Hepatocyte (in vitro differentiated cells): ENCODE results near the gene SYVN1. TPM values are rescaled to one million over a fixed set of nuclear protein-coding genes. Genes with fewer than 3 reads are reported as not detected.

Experiments used
- DNase-seq: peaks from one replicate; pipeline ENCODE4 v3.0.0-alpha.2; 2016; ENCODE audit warnings: low spot score
- H2AFZ ChIP-seq: fragments of 200-600 bp; sonication (generic); 2 replicates; pipeline ENCODE4 v1.6.0; 2016; ENCODE audit warnings: antibody characterized with exemption, mild to moderate bottlenecking
- H3K27ac ChIP-seq: fragments of 200-600 bp; sonication (generic); 2 replicates; pipeline ENCODE4 v1.5.1; 2016; ENCODE audit warnings: mild to moderate bottlenecking
- H3K27me3 ChIP-seq: fragments of 200-600 bp; sonication (generic); 2 replicates; pipeline ENCODE4 v1.6.1; 2016
- H3K36me3 ChIP-seq: fragments of 200-600 bp; sonication (generic); replicated peaks from 2 replicates; pipeline ENCODE4 v1.5.1; 2016; ENCODE audit warnings: low read depth; ENCODE audit not compliant: insufficient read depth
- H3K4me1 ChIP-seq: fragments of 200-600 bp; sonication (generic); 2 replicates; pipeline ENCODE4 v1.5.1; 2016; ENCODE audit warnings: mild to moderate bottlenecking, moderate library complexity; ENCODE audit not compliant: insufficient read depth
- H3K4me2 ChIP-seq: fragments of 200-600 bp; sonication (generic); 2 replicates; pipeline ENCODE4 v1.6.0; 2016
- H3K4me3 ChIP-seq: fragments of 200-600 bp; sonication (generic); 2 replicates; pipeline ENCODE4 v1.5.1; 2016; ENCODE audit warnings: mild to moderate bottlenecking
- H3K79me2 ChIP-seq: fragments of 200-600 bp; sonication (generic); 2 replicates; pipeline ENCODE4 v1.6.0; 2017; ENCODE audit warnings: mild to moderate bottlenecking
- H3K9me2 ChIP-seq: fragments of 200-600 bp; sonication (generic); replicated peaks from 2 replicates; pipeline ENCODE4 v1.6.0; 2017; ENCODE audit warnings: mild to moderate bottlenecking; ENCODE audit not compliant: insufficient read depth
- H3K9me3 ChIP-seq: fragments of 200-600 bp; sonication (generic); 2 replicates; pipeline ENCODE4 v1.5.1; 2016; ENCODE audit warnings: low read depth, mild to moderate bottlenecking
- H4K20me1 ChIP-seq: fragments of 200-600 bp; sonication (generic); 2 replicates; pipeline ENCODE4 v1.6.0; 2016; ENCODE audit warnings: mild to moderate bottlenecking; ENCODE audit not compliant: insufficient read depth, poor library complexity, severe bottlenecking
- CTCF ChIP-seq: fragments of 200-600 bp; sonication (generic); IDR thresholded peaks from 2 replicates; pipeline ENCODE4 v1.5.1; 2016; ENCODE audit warnings: antibody characterized with exemption, mild to moderate bottlenecking; ENCODE audit not compliant: poor library complexity
- EZH2 ChIP-seq: fragments of 200-600 bp; sonication (generic); IDR thresholded peaks from 2 replicates; pipeline ENCODE4 v1.6.1; 2016; ENCODE audit warnings: antibody characterized with exemption, mild to moderate bottlenecking, borderline replicate concordance
- EZH2phosphoT487 ChIP-seq: fragments of 200-600 bp; sonication (generic); IDR thresholded peaks from one replicate; pipeline ENCODE4 v1.6.1; 2018; ENCODE audit warnings: antibody characterized with exemption, mild to moderate bottlenecking, low read depth, moderate library complexity; ENCODE audit not compliant: unreplicated experiment, severe bottlenecking
- WGBS: methylation state at CpG from one replicate; pipeline ENCODE4 v1.1.6; 2016; ENCODE audit warnings: low lambda C conversion rate; ENCODE audit errors: missing lambda C conversion rate; 5-methylcytosine and 5-hydroxymethylcytosine counted together
- polyA plus RNA-seq: library from polyadenylated mRNA; unstranded; fragments of >200 nt; fragmentation: Nextera tagmentation; extraction: Ambion mirVana; gene quantifications from 2 replicates; pipeline ENCODE4 v1.2.1, GENCODE V29; 2016
- total RNA-seq: library from RNA; depleted of rRNA; stranded (reverse); fragments of >200 nt; gene quantifications from 2 replicates; pipeline ENCODE4 v1.2.3, GENCODE V29; 2014

SYVN1 gene
- total and polyA plus RNA-seq, 2 experiments from 2014 or later: 27.7 to 31.8 TPM

GRCh38 chr11:65170058-65170534, 35.8 kb upstream of the SYVN1 start, which contains the start of gene SPDYC:
Gene SPDYC, plus strand, starts transcription at chr11:65170233. Its CDS starts 1,125 bp downstream, at chr11:65171358.
- no peaks in the 10 kb centered on the region for H3K36me3 ChIP-seq
- TF ChIP-seq CTCF: no peak
- no peaks in the 10 kb centered on the region for H3K27me3 ChIP-seq
- H4K20me1 ChIP-seq: no peaks in the 10 kb centered on the region
- no peak within 1 kb of the TSS for H3K4me3 ChIP-seq
- no peak within 1 kb of the TSS for H3K4me2 ChIP-seq
- no peak within 1 kb of the TSS for H2AFZ ChIP-seq
- no peaks in the 10 kb centered on the region for H3K79me2 ChIP-seq
- 90% methylated on average over 21 of the region's 21 CpGs for WGBS
- no peaks in the 10 kb centered on the region for H3K9me2 ChIP-seq
- no peaks in the 10 kb centered on the region for H3K9me3 ChIP-seq
- H3K4me1 ChIP-seq: no peaks in the 10 kb centered on the region
- DNase-seq: no peak
- H3K27ac ChIP-seq: no peak within 1 kb of the TSS

- H3K9me3 ChIP-seq: no peaks in the 10 kb centered on the region
- H3K27me3 ChIP-seq: no peaks in the 10 kb centered on the region
- no peak overlapping the region for H3K4me3 ChIP-seq
- no peaks in the 10 kb centered on the region for H4K20me1 ChIP-seq
- no peaks in the 10 kb centered on the region for H3K36me3 ChIP-seq
- no peak overlapping the region for H3K4me2 ChIP-seq
- 76% methylated on average over 11 of the region's 11 CpGs for WGBS
- no peaks in the 10 kb centered on the region for H3K4me1 ChIP-seq
- no peak overlapping the region for H3K27ac ChIP-seq
- H3K79me2 ChIP-seq: no peaks in the 10 kb centered on the region
- TF ChIP-seq CTCF: no peak
- no peak for TF ChIP-seq EZH2phosphoT487
- no peak for TF ChIP-seq EZH2
- no peak for DNase-seq
- no peaks in the 10 kb centered on the region for H3K9me2 ChIP-seq
- H2AFZ ChIP-seq: no peak overlapping the region
Observed at GRCh38 chr11:65169164-65169641, 34.9 kb upstream of the SYVN1 start.

- H3K36me3 ChIP-seq: no peaks in the 10 kb centered on the region
- H3K79me2 ChIP-seq: no peaks in the 10 kb centered on the region
- no peaks in the 10 kb centered on the region for H4K20me1 ChIP-seq
- no peak overlapping the region for H3K4me3 ChIP-seq
- no peak for TF ChIP-seq CTCF
- no peak for TF ChIP-seq EZH2phosphoT487
- no peak for TF ChIP-seq EZH2
- DNase-seq: no peak
- H3K27me3 ChIP-seq: no peaks in the 10 kb centered on the region
- H2AFZ ChIP-seq: no peak overlapping the region
- no peaks in the 10 kb centered on the region for H3K9me2 ChIP-seq
- no peaks in the 10 kb centered on the region for H3K4me1 ChIP-seq
- H3K9me3 ChIP-seq: no peaks in the 10 kb centered on the region
- no peak overlapping the region for H3K4me2 ChIP-seq
- WGBS: 94% methylated on average over 3 of the region's 3 CpGs
- H3K27ac ChIP-seq: no peak overlapping the region
Observed at GRCh38 chr11:65167656-65168055, 33.3 kb upstream of the SYVN1 start.

GRCh38 chr11:65166893-65167292, 32.6 kb upstream of the SYVN1 start:
- Histone ChIP-seq H3K27ac (no peak overlapping the region), H3K36me3 (no peaks in the 10 kb centered on the region), H3K9me2 (no peaks in the 10 kb centered on the region), H3K27me3 (no peaks in the 10 kb centered on the region), H3K4me1 (no peaks in the 10 kb centered on the region), H2AFZ (no peak overlapping the region), H3K4me3 (no peak overlapping the region), H3K79me2 (no peaks in the 10 kb centered on the region), H4K20me1 (no peaks in the 10 kb centered on the region), H3K4me2 (no peak overlapping the region), H3K9me3 (no peaks in the 10 kb centered on the region)
- no peak for DNase-seq
- 97% methylated on average over 3 of the region's 3 CpGs for WGBS
- no peak for TF ChIP-seq EZH2phosphoT487
- TF ChIP-seq EZH2: no peak
